DOHH2 (cell line): ENCODE results near the gene TLCD1.
"Not testable (repeated sequence)": the region's sequence is repeated elsewhere in the genome, so short reads cannot be mapped to it uniquely, and the experiment has no call there.

Experiments used
- H3F3A ChIP-seq: fragments of 200-600 bp; sonication (generic), shearing (Covaris generic); 2 replicates; pipeline ENCODE4 v1.6.0; 2016; ENCODE audit warnings: antibody characterized with exemption, mild to moderate bottlenecking; ENCODE audit not compliant: control insufficient read depth, insufficient read depth
- H3K27ac ChIP-seq: fragments of 200-600 bp; sonication (generic); 2 replicates; pipeline ENCODE4 v1.5.1; 2014; ENCODE audit warnings: low read depth, mild to moderate bottlenecking, low read length, moderate library complexity
- H3K27me3 ChIP-seq: fragments of 200-600 bp; sonication (generic); 2 replicates; pipeline ENCODE4 v1.6.1; 2014; ENCODE audit warnings: mild to moderate bottlenecking, low read length, mixed read lengths; ENCODE audit not compliant: control insufficient read depth
- H3K36me3 ChIP-seq: fragments of 200-600 bp; sonication (generic); 2 replicates; pipeline ENCODE4 v1.6.1; 2014; ENCODE audit warnings: mild to moderate bottlenecking, low read length, moderate library complexity, mixed read lengths; ENCODE audit not compliant: control insufficient read depth
- H3K4me1 ChIP-seq: fragments of 200-600 bp; sonication (generic); 2 replicates; pipeline ENCODE4 v1.6.1; 2014; ENCODE audit warnings: mild to moderate bottlenecking, low read length, mixed read lengths; ENCODE audit not compliant: control insufficient read depth
- H3K4me2 ChIP-seq: fragments of 200-600 bp; sonication (generic); 2 replicates; pipeline ENCODE4 v1.6.0; 2014; ENCODE audit warnings: mild to moderate bottlenecking, low read length, moderate library complexity
- H3K4me3 ChIP-seq: fragments of 200-600 bp; sonication (generic); 2 replicates; pipeline ENCODE4 v1.5.1; 2014; ENCODE audit warnings: mild to moderate bottlenecking, low read length, mixed read lengths
- H3K79me2 ChIP-seq: fragments of 200-600 bp; sonication (generic); 2 replicates; pipeline ENCODE4 v1.6.1; 2014; ENCODE audit warnings: mild to moderate bottlenecking, low read length, mixed read lengths; ENCODE audit not compliant: control insufficient read depth
- H3K9me2 ChIP-seq: fragments of 200-600 bp; sonication (generic); replicated peaks from 2 replicates; pipeline ENCODE4 v1.6.1; 2014; ENCODE audit warnings: mild to moderate bottlenecking, low read length, mixed read lengths; ENCODE audit not compliant: control insufficient read depth
- H3K9me3 ChIP-seq: fragments of 200-600 bp; sonication (generic); 2 replicates; pipeline ENCODE4 v1.6.1; 2014; ENCODE audit warnings: antibody characterized with exemption, low read length, mixed read lengths; ENCODE audit not compliant: control insufficient read depth, insufficient read depth
- H4K20me1 ChIP-seq: fragments of 200-600 bp; sonication (generic); 2 replicates; pipeline ENCODE4 v1.6.0; 2014; ENCODE audit warnings: low read depth, mild to moderate bottlenecking, antibody characterized with exemption, low read length, moderate library complexity; ENCODE audit not compliant: control insufficient read depth, insufficient read depth
- CTCF ChIP-seq: fragments of 200-600 bp; sonication (generic); IDR thresholded peaks from one replicate; pipeline ENCODE4 v1.5.1; 2014; ENCODE audit warnings: antibody characterized with exemption, mild to moderate bottlenecking, low read depth, low read length; ENCODE audit not compliant: poor library complexity, severe bottlenecking
- EZH2phosphoT487 ChIP-seq: fragments of 200-600 bp; sonication (generic); IDR thresholded peaks from 2 replicates; pipeline ENCODE4 v1.6.1; 2017; ENCODE audit warnings: borderline replicate concordance, mild to moderate bottlenecking, antibody characterized with exemption, low read length, moderate library complexity, mixed read lengths

TLCD1 gene

GRCh38 chr17:28738680-28739384 is 12.8 kb upstream of the TLCD1 start:
- peaks cover 27% of the 10 kb centered on the region for H3F3A ChIP-seq
- H3K4me1 ChIP-seq = peaks cover 65% of the 10 kb centered on the region
- H3K27me3 ChIP-seq = no peaks in the 10 kb centered on the region
- peak overlapping the region; percentile 90 for H3K27ac ChIP-seq
- H3K79me2 ChIP-seq = peaks cover 32% of the 10 kb centered on the region
- H4K20me1 ChIP-seq = no peaks in the 10 kb centered on the region
- peak overlapping the region; percentile 85 for H3K4me2 ChIP-seq
- peak overlapping the region; percentile 72 for H3K4me3 ChIP-seq
- no peaks in the 10 kb centered on the region for H3K9me2 ChIP-seq
- peaks cover 46% of the 10 kb centered on the region for H3K36me3 ChIP-seq
- H3K9me3 ChIP-seq = peaks cover 5% of the 10 kb centered on the region; the same call in 1 of the 2 replicates
- TF ChIP-seq EZH2phosphoT487 = no peak
- no peak for TF ChIP-seq CTCF

- Histone ChIP-seq H3K4me1 (peaks cover 60% of the 10 kb centered on the region), H3K4me3 (peak overlapping the region; percentile 72), H3K27me3 (no peaks in the 10 kb centered on the region), H4K20me1 (no peaks in the 10 kb centered on the region), H3K36me3 (peaks cover 46% of the 10 kb centered on the region), H3K9me2 (no peaks in the 10 kb centered on the region), H3K27ac (peak overlapping the region; percentile 90), H3F3A (peaks cover 27% of the 10 kb centered on the region), H3K9me3 (peaks cover 5% of the 10 kb centered on the region; the same call in 1 of the 2 replicates), H3K79me2 (peaks cover 29% of the 10 kb centered on the region), H3K4me2 (peak overlapping the region; percentile 85)
- TF ChIP-seq CTCF = no peak
- TF ChIP-seq EZH2phosphoT487 = no peak
These were observed 12.0 kb upstream of the TLCD1 start for GRCh38 chr17:28737770-28738679.

GRCh38 chr17:28737316-28737715 is 11.3 kb upstream of the TLCD1 start:
- no peaks in the 10 kb centered on the region for H3K27me3 ChIP-seq
- peaks cover 24% of the 10 kb centered on the region for H3F3A ChIP-seq
- peaks cover 53% of the 10 kb centered on the region for H3K4me1 ChIP-seq
- no peaks in the 10 kb centered on the region for H3K9me2 ChIP-seq
- H3K4me2 ChIP-seq = peak overlapping the region; percentile 85
- peaks cover 5% of the 10 kb centered on the region; the same call in 1 of the 2 replicates for H3K9me3 ChIP-seq
- TF ChIP-seq EZH2phosphoT487 (no peak), CTCF (no peak)
- H3K4me3 ChIP-seq = peak overlapping the region; percentile 72
- H3K27ac ChIP-seq = peak overlapping the region; percentile 90
- H3K79me2 ChIP-seq = peaks cover 29% of the 10 kb centered on the region
- H3K36me3 ChIP-seq = peaks cover 46% of the 10 kb centered on the region
- no peaks in the 10 kb centered on the region for H4K20me1 ChIP-seq

DNA sequence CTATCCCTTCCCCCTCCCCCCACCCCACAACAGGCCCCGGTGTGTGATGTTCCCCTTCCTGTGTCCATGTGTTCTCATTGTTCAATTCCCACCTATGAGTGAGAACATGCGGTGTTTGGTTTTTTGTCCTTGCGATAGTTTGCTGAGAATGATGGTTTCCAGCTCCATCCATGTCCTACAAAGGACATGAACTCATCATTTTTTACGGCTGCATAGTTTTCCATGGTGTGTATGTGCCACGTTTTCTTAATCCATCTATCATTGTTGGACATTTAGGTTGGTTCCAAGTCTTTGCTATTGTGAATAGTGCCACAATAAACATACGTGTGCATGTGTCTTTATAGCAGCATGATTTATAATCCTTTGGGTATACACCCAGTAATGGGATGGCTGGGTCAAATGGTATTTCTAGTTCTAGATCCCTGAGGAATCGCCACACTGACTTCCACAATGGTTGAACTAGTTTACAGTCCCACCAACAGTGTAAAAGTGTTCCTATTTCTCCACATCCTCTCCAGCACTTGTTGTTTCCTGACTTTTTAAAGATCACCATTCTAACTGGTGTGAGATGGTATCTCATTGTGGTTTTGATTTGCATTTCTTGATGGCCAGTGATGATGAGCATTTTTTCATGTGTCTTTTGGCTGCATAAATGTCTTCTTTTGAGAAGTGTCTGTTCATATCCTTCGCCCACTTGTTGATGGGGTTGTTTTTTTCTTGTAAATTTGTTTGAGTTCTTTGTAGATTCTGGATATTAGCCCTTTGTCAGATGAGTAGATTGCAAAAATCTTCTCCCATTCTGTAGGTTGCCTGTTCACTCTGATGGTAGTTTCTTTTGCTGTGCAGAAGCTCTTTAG is 10.1 kb upstream of the TLCD1 start:
- H3K4me3 ChIP-seq, H3K27ac ChIP-seq, H3K4me2 ChIP-seq, H3K9me3 ChIP-seq, H4K20me1 ChIP-seq, H3K9me2 ChIP-seq, H3K27me3 ChIP-seq: not testable (repeated sequence)
- H3F3A ChIP-seq = peaks cover 17% of the 10 kb centered on the region
- H3K79me2 ChIP-seq = peaks cover 28% of the 10 kb centered on the region
- peaks cover 39% of the 10 kb centered on the region for H3K36me3 ChIP-seq
- peaks cover 41% of the 10 kb centered on the region for H3K4me1 ChIP-seq
